ENCODE data around the gene SLC25A1.

DNA sequence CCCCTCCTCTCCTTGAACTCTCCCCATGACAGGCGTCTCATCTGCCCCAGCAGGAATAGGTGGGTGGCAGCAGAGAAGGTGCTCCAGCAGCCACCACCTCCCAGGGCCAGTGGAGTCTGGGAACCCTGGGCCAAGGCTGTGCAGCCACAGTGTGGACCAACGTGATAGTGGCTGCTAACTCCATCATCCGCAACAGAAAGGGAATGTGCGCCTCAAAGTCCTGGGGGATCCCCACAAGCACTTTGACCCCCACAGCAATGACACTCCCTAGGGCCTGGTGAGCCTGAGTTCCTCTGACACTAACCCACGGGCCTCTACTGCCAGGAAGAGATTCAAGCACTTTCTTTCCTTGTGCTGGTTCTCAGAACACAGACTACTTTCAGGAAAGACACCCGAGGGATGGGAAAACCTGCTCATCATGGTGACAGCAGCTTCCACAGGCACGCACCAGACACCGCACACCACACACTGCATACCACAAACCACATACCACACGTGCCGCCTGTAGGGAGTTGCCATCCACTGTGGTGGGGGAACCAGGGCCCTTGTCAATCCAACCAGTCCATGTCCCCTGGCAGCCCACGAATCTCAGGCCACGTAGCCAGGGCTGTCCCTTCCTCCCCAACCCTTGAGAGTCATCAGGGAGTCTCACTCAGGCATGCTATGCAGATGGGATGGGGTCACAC, 3.4 kb upstream of the SLC25A1 start:
- TF ChIP-seq, protein P1, sequence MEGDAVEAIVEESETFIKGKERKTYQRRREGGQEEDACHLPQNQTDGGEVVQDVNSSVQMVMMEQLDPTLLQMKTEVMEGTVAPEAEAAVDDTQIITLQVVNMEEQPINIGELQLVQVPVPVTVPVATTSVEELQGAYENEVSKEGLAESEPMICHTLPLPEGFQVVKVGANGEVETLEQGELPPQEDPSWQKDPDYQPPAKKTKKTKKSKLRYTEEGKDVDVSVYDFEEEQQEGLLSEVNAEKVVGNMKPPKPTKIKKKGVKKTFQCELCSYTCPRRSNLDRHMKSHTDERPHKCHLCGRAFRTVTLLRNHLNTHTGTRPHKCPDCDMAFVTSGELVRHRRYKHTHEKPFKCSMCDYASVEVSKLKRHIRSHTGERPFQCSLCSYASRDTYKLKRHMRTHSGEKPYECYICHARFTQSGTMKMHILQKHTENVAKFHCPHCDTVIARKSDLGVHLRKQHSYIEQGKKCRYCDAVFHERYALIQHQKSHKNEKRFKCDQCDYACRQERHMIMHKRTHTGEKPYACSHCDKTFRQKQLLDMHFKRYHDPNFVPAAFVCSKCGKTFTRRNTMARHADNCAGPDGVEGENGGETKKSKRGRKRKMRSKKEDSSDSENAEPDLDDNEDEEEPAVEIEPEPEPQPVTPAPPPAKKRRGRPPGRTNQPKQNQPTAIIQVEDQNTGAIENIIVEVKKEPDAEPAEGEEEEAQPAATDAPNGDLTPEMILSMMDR (conservative IDR thresholded peaks at IDR 0.05; ENCODE audit: low read length), result no peak
- TF ChIP-seq EZH2phosphoT487 (IDR thresholded peaks at IDR 0.05; ENCODE audit: borderline replicate concordance), result no peak

Data from Loucy (cell line).